Suppressor macrophage treated with lipopolysaccharide for 4 hours (primary cell): ENCODE measurements around the gene PAX6.
A peak's percentile ranks its signal among the peaks of the same experiment; 100 is the strongest.

Source experiments
- DNase-seq: peaks from one replicate; pipeline ENCODE4 v3.0.0-alpha.2; 2020

Gene PAX6

DNA sequence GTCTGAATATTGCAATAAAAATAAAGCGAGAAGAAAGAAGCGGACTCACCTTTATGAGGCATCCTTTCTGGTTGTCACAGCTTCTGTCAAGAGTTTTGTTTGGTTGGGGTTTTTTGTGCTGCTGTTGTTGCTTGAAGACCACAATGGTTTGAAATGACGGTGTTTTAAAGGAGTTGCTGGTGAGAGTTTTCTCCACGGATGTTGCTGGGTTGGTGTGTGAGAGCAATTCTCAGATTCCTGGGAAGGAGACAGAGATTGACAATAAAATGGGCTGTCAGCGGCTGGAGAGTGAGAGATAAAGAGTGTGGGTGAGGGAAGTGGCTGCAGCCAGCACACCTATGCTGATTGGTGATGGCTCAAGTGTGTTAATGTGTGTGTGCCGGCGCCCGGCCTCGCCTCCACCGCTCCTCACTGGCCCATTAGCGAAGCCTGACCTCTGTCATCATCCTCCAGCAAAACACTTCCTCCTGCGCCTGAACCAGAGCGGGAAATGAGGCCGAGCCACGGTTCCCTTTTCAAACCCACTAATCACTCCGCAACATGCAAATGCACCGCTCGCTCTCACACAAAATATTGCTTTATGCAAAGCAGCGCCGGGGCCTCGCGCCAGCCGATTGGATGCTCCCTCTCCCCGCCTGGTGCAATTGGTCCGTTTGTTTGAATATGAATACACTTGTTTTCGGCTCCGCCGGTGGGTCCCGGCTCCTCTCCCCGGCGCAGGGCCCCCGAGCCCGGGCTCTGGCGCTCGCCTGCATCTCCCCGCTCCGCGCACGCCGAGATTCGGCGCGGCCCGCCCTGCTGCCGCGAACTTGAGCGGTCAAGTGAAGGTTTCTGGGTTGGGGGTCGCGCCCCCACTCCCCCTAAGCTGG lies at the start of gene PAX6:
Gene PAX6 (minus strand): TSS at position 544 of the 869 bp plus-strand sequence. CDS start 4,911 bp downstream, outside the sequence.
- peak; percentile 87 for DNase-seq

DNA sequence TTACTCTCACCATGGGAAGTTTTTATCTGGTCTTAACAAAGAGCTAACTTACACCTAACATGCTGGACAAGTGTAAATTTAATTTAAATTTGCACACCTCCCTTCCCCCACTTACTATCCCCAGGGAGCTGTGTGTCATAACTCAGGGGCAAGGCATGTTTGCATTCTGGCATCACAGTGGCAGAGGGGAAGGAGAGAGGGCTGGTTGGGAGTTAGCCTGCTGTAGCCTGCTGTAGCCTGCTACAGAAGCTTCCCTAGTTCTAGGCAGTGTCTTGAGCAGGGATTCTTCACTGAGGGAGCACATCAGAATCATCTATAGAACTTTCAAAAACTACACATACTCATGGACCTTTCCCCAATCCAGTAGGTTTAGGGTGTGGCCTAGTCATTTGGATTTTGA lies 49.3 kb upstream of the PAX6 start:
- DNase-seq = no peak

GRCh38 chr11:31856248-31856647 lies 45.1 kb upstream of the PAX6 start:
- no peak for DNase-seq

DNA sequence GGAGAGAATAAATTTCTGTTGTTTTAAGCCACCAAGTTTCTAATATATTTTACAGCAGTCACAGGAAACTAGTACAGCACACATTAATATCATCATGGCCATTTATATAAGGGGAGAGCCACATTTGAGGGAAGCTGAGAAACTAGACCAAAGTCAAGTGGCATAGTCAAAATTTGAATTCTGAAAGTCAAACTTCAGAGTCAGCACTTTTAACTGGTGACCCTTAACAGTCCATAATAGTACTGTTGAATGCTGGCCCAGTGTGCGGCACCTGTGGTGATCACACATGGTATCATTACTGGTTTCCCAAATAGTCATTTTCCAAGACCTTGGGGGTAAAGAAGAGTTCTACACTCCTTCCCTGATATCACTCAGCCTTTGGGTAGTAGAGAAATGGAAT lies 44.3 kb upstream of the PAX6 start:
- DNase-seq = no peak

GRCh38 chr11:31850365-31850764 lies 39.2 kb upstream of the PAX6 start:
- DNase-seq = no peak

DNA sequence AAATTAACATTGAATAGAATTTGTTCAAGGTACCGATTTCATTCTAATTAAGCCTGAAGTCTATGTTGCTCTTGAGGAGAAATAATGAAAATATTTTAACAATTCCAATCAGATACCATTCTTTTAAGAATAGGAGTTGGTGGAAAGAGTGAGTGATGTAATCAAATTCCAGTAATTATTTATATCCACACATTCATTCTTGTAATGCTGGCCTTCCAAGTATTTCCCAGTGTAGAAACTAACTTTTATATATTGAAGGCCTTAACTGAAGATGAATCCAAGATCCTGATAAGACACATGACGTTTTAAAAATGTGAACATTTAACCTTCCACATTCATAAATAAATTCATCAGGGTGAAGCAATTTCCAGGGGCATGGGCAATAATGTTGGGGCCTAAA lies 36.6 kb upstream of the PAX6 start:
- DNase-seq = no peak

DNA sequence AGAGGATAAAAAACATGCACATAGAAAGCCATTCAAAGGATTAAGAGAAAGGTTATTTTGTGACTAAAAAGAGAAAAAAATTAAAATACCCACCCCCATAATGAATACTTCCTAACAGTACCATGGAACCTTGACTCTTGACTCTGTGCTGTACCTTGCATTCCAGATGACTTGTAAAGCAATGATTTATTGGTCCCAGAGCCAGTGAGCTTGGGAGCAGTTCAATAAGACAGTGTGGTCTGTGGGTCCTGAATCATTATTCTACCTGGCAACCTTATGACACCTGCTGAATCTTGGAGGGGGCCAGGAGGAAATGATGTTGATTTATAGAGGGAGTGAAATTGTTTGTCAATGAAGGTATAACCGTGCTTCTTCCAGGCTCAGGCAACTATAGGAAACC lies 34.2 kb upstream of the PAX6 start:
- DNase-seq = no peak

GRCh38 chr11:31844351-31844750 lies 33.2 kb upstream of the PAX6 start:
- DNase-seq = no peak

DNA sequence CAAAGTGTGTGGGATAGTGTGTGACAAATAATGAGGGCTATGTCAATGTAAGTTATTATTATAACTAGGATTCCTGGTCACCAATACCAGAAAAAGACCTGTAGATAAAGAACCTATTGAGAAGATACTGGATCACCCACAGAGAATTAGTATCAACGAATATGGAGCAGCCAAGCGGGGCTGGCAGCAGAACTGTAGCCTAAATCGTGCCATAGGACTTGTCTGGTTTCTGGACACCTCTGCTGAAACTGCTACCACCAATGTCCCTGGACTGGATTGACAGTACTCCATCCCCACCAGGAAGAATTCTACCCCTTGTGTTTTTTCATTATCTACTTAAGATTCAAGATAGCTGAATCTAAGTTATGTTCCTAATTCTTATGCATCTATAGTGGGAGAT lies 30.3 kb upstream of the PAX6 start:
- no peak for DNase-seq

GRCh38 chr11:31834237-31834636 lies 23.1 kb upstream of the PAX6 start:
- DNase-seq = no peak

DNA sequence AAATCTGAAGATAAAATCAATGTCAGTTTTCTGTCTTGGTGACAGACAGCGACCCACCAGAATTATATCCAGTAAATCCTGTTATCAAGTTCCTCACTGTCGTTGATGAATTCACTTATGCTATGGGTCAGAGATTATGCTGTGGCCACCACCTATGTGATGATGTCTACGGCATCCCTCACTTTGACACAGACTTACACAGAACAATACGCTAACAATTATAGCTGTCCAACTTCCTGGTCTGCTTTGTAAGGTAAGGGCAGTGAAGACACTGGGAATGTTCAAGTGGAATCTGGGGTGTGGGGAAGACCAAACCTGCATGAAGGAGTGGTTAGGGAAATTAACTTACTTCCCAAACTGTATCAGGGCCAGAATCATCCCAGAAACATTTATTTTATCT lies 19.3 kb upstream of the PAX6 start:
- no peak for DNase-seq

- no peak for DNase-seq
Measured at GRCh38 chr11:31828217-31828616, 17.1 kb upstream of the PAX6 start.

- no peak for DNase-seq
Measured at GRCh38 chr11:31827455-31828206, 16.5 kb upstream of the PAX6 start.

DNA sequence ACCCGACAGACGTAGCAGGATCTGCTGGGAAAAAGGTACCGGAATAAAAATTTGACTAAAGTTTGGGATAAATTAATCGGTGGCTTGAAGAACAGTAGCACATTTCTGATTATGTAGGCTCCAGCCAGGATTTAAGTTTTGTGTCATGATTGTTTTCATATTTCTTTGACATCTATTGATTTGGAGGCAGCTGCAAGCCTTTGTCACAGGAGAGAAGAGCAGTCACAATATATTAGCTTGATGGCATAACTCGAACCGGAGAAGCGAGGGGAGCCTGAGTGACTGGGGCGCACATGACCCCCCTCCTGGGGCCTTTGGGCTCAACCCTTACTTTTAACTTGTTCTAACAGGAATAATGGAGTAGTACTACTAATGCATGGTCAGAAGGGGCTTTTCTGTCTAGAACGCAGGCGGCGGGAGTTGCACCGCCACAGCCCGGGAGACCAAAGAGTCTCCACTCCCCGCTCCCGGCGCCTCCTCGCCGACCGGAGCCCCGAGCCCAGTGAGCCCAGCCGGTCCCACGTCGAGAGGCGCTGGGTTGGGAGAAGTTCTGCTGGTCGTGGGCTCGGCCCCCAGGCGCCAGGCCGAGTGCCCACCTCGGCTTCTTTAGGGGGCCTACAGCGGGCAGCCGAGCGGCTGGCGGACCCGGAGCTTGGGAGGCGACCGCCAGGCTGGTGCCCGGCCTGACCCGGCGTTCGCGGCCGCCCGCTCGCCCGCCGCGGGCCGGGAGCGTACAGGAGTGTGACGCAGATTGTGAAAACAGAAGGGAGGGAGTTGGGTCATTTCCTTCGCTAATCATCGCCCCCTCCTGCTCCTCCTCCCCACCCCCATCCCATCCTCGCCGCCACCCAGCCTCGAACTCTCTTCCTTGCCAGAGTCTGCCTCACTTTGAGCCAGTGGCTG lies 15.7 kb upstream of the PAX6 start:
- no peak for DNase-seq

- no peak for DNase-seq
Measured at GRCh38 chr11:31825838-31826484, 14.8 kb upstream of the PAX6 start.

GRCh38 chr11:31824879-31825837 lies 14.0 kb upstream of the PAX6 start:
- DNase-seq = no peak

GRCh38 chr11:31824332-31824878 lies 13.3 kb upstream of the PAX6 start:
- DNase-seq = no peak

GRCh38 chr11:31823644-31824331 lies 12.7 kb upstream of the PAX6 start:
- DNase-seq = no peak

DNA sequence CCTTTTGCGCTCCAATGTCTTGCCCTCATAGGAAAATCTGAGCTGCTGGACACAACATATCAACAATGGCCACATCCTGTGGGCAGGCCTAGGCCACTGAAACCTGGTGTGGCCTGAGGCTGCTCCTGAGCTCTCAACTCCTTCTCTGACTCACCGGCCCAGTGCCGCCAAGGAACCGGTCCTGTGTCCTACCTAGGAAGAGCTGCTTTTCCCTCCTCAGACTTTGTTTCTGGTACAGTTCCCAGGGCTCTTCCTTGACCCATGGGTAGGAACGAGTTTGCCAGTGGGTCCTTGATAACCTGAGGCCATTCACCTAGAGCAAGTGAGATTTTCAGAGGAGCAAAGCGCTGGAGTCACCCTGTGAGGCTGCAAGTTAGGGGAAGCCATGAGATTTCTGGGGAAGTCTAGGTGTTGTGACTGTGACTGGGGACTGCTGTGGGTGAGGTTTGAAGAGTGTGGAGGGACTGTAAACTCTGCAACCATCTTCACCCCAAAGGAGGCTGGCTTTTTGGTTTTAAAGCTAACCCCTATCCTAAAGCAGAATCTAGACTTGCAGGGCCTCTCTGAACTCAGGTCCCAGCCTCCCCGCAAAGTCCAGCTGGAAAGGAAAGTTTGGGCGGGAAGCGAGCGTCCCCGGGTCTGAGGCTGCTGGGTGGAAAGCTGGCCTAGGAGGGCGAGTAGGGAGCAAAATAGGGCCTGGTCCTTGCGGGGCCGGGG lies 12.0 kb upstream of the PAX6 start:
- no peak for DNase-seq
